ENCODE results near the gene IL17A.

IL17A gene

DNA sequence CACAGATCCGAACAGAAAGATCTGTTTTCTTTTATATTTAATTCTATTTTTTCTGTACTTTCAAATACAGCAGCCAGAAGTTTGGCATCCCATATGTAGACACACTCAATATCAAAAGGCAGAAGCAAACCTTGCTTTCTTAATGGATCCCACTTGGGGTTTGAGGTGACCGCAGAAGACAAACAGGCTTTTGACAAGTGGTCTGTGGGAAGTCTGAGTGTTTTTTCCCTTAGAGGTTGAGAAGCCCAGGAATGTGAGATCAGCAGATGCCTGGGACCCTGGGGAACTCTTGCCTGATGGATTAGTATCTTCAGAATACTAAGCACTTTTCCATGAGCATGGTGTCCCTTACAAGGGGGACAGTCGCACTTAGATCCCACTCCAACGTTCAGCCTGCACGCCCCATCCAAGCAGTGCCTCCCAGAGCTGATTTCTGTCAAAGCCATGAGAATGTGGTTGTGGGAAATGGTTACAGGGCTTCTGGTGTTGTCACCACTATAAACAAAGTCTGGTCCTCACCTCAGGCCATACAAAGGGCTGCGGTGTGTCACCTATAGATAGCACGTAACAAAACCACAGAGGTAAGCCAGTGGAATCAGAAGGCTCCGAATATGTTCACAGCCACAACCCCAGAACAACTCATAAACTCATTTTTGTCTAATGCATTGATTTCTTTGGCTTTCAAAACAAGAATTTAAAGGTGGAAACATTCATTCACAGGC, 45.4 kb downstream of the IL17A start:
- no peak for DNase-seq (ENCODE audit: low read depth)
- no peak overlapping the region for H3K4me3 ChIP-seq (replicated peaks; ENCODE audit: low read depth, low read length)

GRCh38 chr6:52233005-52233404, 46.8 kb downstream of the IL17A start:
- H3K4me3 ChIP-seq (replicated peaks; ENCODE audit: low read depth, low read length), result no peak overlapping the region
- TF ChIP-seq, protein P1, sequence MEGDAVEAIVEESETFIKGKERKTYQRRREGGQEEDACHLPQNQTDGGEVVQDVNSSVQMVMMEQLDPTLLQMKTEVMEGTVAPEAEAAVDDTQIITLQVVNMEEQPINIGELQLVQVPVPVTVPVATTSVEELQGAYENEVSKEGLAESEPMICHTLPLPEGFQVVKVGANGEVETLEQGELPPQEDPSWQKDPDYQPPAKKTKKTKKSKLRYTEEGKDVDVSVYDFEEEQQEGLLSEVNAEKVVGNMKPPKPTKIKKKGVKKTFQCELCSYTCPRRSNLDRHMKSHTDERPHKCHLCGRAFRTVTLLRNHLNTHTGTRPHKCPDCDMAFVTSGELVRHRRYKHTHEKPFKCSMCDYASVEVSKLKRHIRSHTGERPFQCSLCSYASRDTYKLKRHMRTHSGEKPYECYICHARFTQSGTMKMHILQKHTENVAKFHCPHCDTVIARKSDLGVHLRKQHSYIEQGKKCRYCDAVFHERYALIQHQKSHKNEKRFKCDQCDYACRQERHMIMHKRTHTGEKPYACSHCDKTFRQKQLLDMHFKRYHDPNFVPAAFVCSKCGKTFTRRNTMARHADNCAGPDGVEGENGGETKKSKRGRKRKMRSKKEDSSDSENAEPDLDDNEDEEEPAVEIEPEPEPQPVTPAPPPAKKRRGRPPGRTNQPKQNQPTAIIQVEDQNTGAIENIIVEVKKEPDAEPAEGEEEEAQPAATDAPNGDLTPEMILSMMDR (IDR thresholded peaks at IDR 0.05; ENCODE audit: low read length, missing control alignments), result no peak
- DNase-seq (ENCODE audit: low read depth), result no peak

More for the DNA sequence above, 45.4 kb downstream of the IL17A start:
- TF ChIP-seq, protein P1 (IDR thresholded peaks at IDR 0.05; ENCODE audit: low read length, missing control alignments), result no peak

DNA sequence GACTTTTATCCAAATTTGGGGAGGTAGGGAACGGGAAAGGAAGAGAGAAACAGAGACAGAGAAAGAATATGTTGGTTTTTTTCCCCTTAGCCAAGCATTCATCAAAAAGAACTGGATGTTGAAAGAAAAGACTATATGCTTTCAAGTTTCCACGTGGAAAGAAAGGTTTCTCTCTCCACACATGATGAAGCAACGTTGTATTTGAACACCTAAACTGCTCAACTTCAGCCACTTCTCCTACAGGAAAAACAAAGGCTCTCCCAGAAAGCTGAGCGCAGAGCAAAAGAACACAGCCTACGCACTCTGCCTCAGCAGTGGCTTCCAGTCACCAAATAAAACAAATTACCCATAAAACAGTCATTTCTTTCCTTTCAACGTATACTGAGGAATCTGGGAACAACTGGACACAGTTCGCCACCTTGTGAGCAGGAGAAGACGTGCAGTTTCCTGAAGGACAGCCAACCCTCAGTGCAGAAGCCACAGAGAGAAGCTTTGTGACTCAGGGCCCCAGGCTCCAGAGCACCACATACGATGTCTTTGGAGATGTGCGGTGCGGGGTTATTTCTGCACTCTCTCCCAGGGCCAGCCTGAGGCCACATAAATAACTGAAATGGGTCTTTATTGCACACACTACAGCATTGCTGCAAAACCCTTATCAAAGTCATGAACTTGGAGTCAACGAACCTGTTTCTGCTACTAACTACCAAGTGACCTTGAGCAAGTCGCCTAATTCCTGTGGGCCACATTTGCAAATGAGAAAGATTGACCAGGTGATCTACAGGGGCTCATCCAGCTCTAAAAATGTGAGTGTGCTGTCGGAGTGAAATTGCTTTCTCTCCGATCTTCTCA, 48.0 kb downstream of the IL17A start:
- DNase-seq (ENCODE audit: low read depth), result peak; percentile 48
- TF ChIP-seq, protein P1 (IDR thresholded peaks at IDR 0.05; ENCODE audit: low read length, missing control alignments), result peak; percentile 46

More for the DNA sequence above, 48.0 kb downstream of the IL17A start:
- H3K4me3 ChIP-seq (replicated peaks; ENCODE audit: low read depth, low read length), result no peak overlapping the region
